HG03558 (cell line): ENCODE data around the gene PPP3CB.

Experiments used
- ATAC-seq: cut with Tn5 transposase; IDR thresholded peaks from one replicate; pipeline ENCODE4 v1.9.1; 2021; ENCODE audit warnings: moderate number of reproducible peaks; ENCODE audit not compliant: unreplicated experiment; ENCODE audit errors: extremely low read depth

The PPP3CB gene

GRCh38 chr10:73486601-73487000 is 9.2 kb downstream of the PPP3CB start:
- no peak for ATAC-seq

- no peak for ATAC-seq
Observed at GRCh38 chr10:73485320-73485719, 10.5 kb downstream of the PPP3CB start.

- ATAC-seq = no peak
Observed at GRCh38 chr10:73480158-73480557, 15.7 kb downstream of the PPP3CB start.

- ATAC-seq = no peak
Observed at GRCh38 chr10:73478636-73479035, 17.2 kb downstream of the PPP3CB start.

- ATAC-seq = no peak
Observed at GRCh38 chr10:73471226-73471625, 24.6 kb downstream of the PPP3CB start.

- no peak for ATAC-seq
Observed at GRCh38 chr10:73469579-73469978, 26.2 kb downstream of the PPP3CB start.

- no peak for ATAC-seq
Observed at GRCh38 chr10:73467206-73467605, 28.6 kb downstream of the PPP3CB start.

GRCh38 chr10:73465978-73466726 is 29.7 kb downstream of the PPP3CB start:
- ATAC-seq = no peak

- ATAC-seq = no peak
Observed at GRCh38 chr10:73460897-73461296, 34.9 kb downstream of the PPP3CB start.

- no peak for ATAC-seq
Observed at GRCh38 chr10:73459683-73460314, 36.0 kb downstream of the PPP3CB start.

- ATAC-seq = no peak
Observed at GRCh38 chr10:73456187-73456890, 39.5 kb downstream of the PPP3CB start.

- ATAC-seq = no peak
Observed at GRCh38 chr10:73449113-73449512, 46.7 kb downstream of the PPP3CB start.

- ATAC-seq = no peak
Observed at GRCh38 chr10:73448384-73448783, 47.4 kb downstream of the PPP3CB start.

GRCh38 chr10:73446926-73447325 is 48.9 kb downstream of the PPP3CB start:
- no peak for ATAC-seq

GRCh38 chr10:73444457-73444856 is 51.4 kb downstream of the PPP3CB start:
- no peak for ATAC-seq

GRCh38 chr10:73439605-73440312 is 56.1 kb downstream of the PPP3CB start:
- no peak for ATAC-seq

GRCh38 chr10:73439055-73439454 is 56.8 kb downstream of the PPP3CB start:
- ATAC-seq = no peak

- no peak for ATAC-seq
Observed at GRCh38 chr10:73433538-73433867, 62.3 kb downstream of the PPP3CB start, which contains the start of gene MSS51. Gene MSS51, minus strand, starts transcription at chr10:73433561. Its CDS starts 5,277 bp downstream, at chr10:73428284.

- no peak for ATAC-seq
Observed at GRCh38 chr10:73432646-73433537, 62.9 kb downstream of the PPP3CB start.

GRCh38 chr10:73426318-73426717 is 69.5 kb downstream of the PPP3CB start:
- no peak for ATAC-seq
